ENCODE measurements around the gene PKNOX2. TPM values are rescaled to one million over a fixed set of nuclear protein-coding genes. Genes with fewer than 3 reads are reported as not detected.
A peak's percentile ranks its signal among the peaks of the same experiment; 100 is the strongest.

The PKNOX2 gene
- total RNA-seq, 1 donor from 2014 or later: 34.9 TPM

- H3K36me3 Mint-ChIP-seq (ENCODE audit: low read depth): peaks cover 8% of the 10 kb centered on the region
- H3K27me3 Mint-ChIP-seq (ENCODE audit: low read depth): no peaks in the 10 kb centered on the region
- no peaks in the 10 kb centered on the region for H3K9me3 Mint-ChIP-seq (ENCODE audit: low read depth)
- no peak for DNase-seq (ENCODE audit: low spot score)
- no peak overlapping the region for H3K4me3 Mint-ChIP-seq (ENCODE audit: unreplicated experiment)
- no peak overlapping the region for H3K27ac Mint-ChIP-seq (ENCODE audit: unreplicated experiment)
- TF ChIP-seq, protein P1, sequence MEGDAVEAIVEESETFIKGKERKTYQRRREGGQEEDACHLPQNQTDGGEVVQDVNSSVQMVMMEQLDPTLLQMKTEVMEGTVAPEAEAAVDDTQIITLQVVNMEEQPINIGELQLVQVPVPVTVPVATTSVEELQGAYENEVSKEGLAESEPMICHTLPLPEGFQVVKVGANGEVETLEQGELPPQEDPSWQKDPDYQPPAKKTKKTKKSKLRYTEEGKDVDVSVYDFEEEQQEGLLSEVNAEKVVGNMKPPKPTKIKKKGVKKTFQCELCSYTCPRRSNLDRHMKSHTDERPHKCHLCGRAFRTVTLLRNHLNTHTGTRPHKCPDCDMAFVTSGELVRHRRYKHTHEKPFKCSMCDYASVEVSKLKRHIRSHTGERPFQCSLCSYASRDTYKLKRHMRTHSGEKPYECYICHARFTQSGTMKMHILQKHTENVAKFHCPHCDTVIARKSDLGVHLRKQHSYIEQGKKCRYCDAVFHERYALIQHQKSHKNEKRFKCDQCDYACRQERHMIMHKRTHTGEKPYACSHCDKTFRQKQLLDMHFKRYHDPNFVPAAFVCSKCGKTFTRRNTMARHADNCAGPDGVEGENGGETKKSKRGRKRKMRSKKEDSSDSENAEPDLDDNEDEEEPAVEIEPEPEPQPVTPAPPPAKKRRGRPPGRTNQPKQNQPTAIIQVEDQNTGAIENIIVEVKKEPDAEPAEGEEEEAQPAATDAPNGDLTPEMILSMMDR (IDR thresholded peaks at IDR 0.05): no peak
- H3K4me1 Mint-ChIP-seq (ENCODE audit: low read depth): peaks cover 40% of the 10 kb centered on the region
Observed at GRCh38 chr11:125449565-125449964, 285.0 kb downstream of the PKNOX2 start.

DNA sequence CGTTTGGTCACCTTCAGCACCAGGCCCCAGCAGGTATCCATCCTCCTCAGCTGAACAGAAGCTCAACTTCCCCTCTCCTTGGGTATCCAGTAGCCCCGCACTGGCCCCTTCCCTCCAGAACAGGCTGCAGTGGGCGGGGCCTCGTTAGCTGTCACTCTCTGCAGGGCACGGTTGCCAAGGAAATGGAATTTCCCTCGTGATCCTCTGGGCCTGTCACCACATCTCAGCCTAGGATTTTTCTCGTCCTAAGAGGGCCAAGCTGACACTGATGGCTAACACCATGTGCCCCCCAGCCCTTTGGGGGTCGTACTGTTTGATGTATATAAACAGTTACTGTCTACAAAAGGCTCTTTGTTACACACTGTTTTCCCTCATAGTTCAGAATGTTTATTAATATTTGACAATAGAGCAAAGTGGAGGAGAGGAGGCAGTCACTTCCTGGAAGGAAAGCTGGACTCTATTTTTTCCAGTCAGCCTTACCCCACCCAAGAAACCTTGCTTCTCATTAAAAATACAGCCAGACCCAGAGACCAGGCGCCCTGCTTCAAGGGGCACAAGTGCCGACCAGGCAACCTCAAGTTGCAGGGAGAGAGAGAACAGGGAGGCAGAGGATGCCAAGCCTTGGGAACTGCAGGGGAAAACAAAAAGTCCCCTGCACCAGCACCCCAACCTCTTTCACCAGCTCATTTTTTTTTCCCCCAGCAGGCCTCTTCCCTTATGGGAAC, 287.0 kb downstream of the PKNOX2 start:
- peaks cover 2% of the 10 kb centered on the region for H3K36me3 Mint-ChIP-seq (ENCODE audit: low read depth)
- H3K27me3 Mint-ChIP-seq (ENCODE audit: low read depth): no peaks in the 10 kb centered on the region
- H3K4me3 Mint-ChIP-seq (ENCODE audit: unreplicated experiment): peak overlapping the region; percentile 6
- no peak for DNase-seq (ENCODE audit: low spot score)
- H3K9me3 Mint-ChIP-seq (ENCODE audit: low read depth): no peaks in the 10 kb centered on the region
- TF ChIP-seq, protein P1 (IDR thresholded peaks at IDR 0.05): no peak
- H3K27ac Mint-ChIP-seq (ENCODE audit: unreplicated experiment): peak overlapping the region; percentile 91
- H3K4me1 Mint-ChIP-seq (ENCODE audit: low read depth): peaks cover 40% of the 10 kb centered on the region

DNA sequence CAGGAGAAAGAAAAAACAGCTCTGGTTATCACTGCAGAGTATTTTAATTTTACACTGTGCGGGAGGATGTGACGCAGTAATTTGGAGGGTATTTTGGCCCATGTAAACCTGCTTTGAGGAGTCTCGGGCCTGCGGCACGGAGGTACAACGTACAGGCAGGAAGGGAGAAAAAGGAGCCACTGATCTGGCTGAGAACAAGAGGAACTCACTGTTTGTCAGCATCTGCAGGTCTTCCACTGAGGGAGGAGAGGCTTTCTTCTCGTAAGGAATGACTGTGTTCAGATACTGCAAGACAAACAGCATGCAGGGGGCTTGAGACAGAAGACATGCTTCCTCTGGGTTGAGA, 287.5 kb downstream of the PKNOX2 start:
- Mint-ChIP-seq H3K9me3 (ENCODE audit: low read depth) (no peaks in the 10 kb centered on the region), H3K27ac (ENCODE audit: unreplicated experiment) (peak overlapping the region; percentile 91), H3K36me3 (ENCODE audit: low read depth) (peaks cover 2% of the 10 kb centered on the region), H3K4me3 (ENCODE audit: unreplicated experiment) (no peak overlapping the region), H3K4me1 (ENCODE audit: low read depth) (peaks cover 36% of the 10 kb centered on the region), H3K27me3 (ENCODE audit: low read depth) (no peaks in the 10 kb centered on the region)
- TF ChIP-seq, protein P1 (IDR thresholded peaks at IDR 0.05): no peak
- DNase-seq (ENCODE audit: low spot score): no peak

DNA sequence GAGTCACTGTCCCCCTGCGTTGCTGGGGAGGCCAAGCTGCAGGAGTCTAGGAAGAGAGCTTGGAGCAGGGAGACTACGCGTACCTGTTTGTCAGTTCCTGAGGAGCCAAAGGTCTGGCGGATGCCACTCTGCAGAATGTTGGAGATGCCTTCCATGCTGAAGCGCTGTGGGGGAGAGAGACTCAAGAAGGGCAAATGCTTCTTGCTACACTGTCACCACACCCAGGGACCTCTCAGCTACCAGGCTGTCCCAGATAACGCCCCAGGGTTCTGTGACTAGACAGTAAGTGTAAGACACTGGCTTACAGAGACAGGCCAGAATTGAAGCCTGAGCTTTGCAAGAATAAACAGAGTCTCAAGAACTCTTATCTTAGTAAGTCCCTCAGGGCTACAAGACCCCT, 289.5 kb downstream of the PKNOX2 start:
- Mint-ChIP-seq H3K36me3 (ENCODE audit: low read depth) (peaks cover 2% of the 10 kb centered on the region), H3K27ac (ENCODE audit: unreplicated experiment) (no peak overlapping the region), H3K4me3 (ENCODE audit: unreplicated experiment) (no peak overlapping the region), H3K4me1 (ENCODE audit: low read depth) (peaks cover 30% of the 10 kb centered on the region), H3K27me3 (ENCODE audit: low read depth) (no peaks in the 10 kb centered on the region), H3K9me3 (ENCODE audit: low read depth) (no peaks in the 10 kb centered on the region)
- no peak for DNase-seq (ENCODE audit: low spot score)
- TF ChIP-seq, protein P1 (IDR thresholded peaks at IDR 0.05): no peak

- TF ChIP-seq, protein P1 (IDR thresholded peaks at IDR 0.05): no peak
- no peaks in the 10 kb centered on the region for H3K27me3 Mint-ChIP-seq (ENCODE audit: low read depth)
- H3K27ac Mint-ChIP-seq (ENCODE audit: unreplicated experiment): no peak overlapping the region
- H3K4me3 Mint-ChIP-seq (ENCODE audit: unreplicated experiment): no peak overlapping the region
- H3K9me3 Mint-ChIP-seq (ENCODE audit: low read depth): no peaks in the 10 kb centered on the region
- peaks cover 29% of the 10 kb centered on the region for H3K4me1 Mint-ChIP-seq (ENCODE audit: low read depth)
- H3K36me3 Mint-ChIP-seq (ENCODE audit: low read depth): peaks cover 4% of the 10 kb centered on the region
- no peak for DNase-seq (ENCODE audit: low spot score)
Observed at GRCh38 chr11:125455851-125456250, 291.3 kb downstream of the PKNOX2 start.
